Measurements from ENCODE around the gene XYLT1. TPM values are rescaled to one million over a fixed set of nuclear protein-coding genes. Genes with fewer than 3 reads are reported as not detected.

The XYLT1 gene
- total RNA-seq, 1 experiment from 2014 or later: 25.0 TPM

DNA sequence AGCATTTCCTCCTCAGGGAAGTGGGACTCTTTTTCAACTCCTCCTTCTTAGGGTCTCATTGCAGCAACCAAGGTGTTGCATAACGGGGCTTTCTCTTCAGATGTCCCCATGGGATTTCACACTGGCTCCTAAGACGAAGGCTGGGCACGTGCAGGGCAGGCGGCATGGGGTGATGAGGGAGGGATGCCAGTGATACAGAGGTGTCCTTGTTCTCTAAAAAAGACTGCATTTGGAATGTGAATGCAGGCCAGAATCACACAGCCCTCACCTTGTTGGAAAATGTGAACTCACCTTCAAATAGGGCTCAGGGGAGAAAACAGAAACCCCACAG lies 105.6 kb downstream of the XYLT1 start:
- CTCF ChIA-PET: interaction anchor here (1.0 to 1.7 kb wide), 3 partner anchors 87 to 171 kb away, joined by 3 to 6 read pairs (median 6); no protein-coding TSS in a partner anchor
- Mint-ChIP-seq H3K4me1 (peaks cover 56% of the 10 kb centered on the region), H3K36me3 (no peaks in the 10 kb centered on the region), H3K9me3 (no peaks in the 10 kb centered on the region), H3K27ac (no peak overlapping the region), H3K4me3 (no peak overlapping the region), H3K27me3 (ENCODE audit: low read depth) (no peaks in the 10 kb centered on the region)
- ATAC-seq: no peak
- TF ChIP-seq SMAD4 (CRISPR knock-in tag; IDR thresholded peaks at IDR 0.05) (no peak), ELF4 (CRISPR knock-in tag; IDR thresholded peaks at IDR 0.05; ENCODE audit: low read depth) (no peak), TP53 (CRISPR knock-in tag; IDR thresholded peaks at IDR 0.05) (no peak), ZNF396 (CRISPR knock-in tag; IDR thresholded peaks at IDR 0.05; ENCODE audit: borderline replicate concordance) (no peak), ZBTB21 (CRISPR knock-in tag; IDR thresholded peaks at IDR 0.05; ENCODE audit: borderline replicate concordance) (no peak), MXD4 (CRISPR knock-in tag; IDR thresholded peaks at IDR 0.05; ENCODE audit: borderline replicate concordance) (no peak), ZNF416 (CRISPR knock-in tag; IDR thresholded peaks at IDR 0.05) (no peak)
- TF ChIP-seq, protein P1, sequence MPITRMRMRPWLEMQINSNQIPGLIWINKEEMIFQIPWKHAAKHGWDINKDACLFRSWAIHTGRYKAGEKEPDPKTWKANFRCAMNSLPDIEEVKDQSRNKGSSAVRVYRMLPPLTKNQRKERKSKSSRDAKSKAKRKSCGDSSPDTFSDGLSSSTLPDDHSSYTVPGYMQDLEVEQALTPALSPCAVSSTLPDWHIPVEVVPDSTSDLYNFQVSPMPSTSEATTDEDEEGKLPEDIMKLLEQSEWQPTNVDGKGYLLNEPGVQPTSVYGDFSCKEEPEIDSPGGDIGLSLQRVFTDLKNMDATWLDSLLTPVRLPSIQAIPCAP (CRISPR knock-in tag; IDR thresholded peaks at IDR 0.05): no peak
- TF ChIP-seq, protein P2, sequence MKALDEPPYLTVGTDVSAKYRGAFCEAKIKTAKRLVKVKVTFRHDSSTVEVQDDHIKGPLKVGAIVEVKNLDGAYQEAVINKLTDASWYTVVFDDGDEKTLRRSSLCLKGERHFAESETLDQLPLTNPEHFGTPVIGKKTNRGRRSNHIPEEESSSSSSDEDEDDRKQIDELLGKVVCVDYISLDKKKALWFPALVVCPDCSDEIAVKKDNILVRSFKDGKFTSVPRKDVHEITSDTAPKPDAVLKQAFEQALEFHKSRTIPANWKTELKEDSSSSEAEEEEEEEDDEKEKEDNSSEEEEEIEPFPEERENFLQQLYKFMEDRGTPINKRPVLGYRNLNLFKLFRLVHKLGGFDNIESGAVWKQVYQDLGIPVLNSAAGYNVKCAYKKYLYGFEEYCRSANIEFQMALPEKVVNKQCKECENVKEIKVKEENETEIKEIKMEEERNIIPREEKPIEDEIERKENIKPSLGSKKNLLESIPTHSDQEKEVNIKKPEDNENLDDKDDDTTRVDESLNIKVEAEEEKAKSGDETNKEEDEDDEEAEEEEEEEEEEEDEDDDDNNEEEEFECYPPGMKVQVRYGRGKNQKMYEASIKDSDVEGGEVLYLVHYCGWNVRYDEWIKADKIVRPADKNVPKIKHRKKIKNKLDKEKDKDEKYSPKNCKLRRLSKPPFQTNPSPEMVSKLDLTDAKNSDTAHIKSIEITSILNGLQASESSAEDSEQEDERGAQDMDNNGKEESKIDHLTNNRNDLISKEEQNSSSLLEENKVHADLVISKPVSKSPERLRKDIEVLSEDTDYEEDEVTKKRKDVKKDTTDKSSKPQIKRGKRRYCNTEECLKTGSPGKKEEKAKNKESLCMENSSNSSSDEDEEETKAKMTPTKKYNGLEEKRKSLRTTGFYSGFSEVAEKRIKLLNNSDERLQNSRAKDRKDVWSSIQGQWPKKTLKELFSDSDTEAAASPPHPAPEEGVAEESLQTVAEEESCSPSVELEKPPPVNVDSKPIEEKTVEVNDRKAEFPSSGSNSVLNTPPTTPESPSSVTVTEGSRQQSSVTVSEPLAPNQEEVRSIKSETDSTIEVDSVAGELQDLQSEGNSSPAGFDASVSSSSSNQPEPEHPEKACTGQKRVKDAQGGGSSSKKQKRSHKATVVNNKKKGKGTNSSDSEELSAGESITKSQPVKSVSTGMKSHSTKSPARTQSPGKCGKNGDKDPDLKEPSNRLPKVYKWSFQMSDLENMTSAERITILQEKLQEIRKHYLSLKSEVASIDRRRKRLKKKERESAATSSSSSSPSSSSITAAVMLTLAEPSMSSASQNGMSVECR (CRISPR knock-in tag; IDR thresholded peaks at IDR 0.05; ENCODE audit: borderline replicate concordance): no peak
- POLR2A ChIA-PET: no interaction called here
- DNase-seq (ENCODE audit: low spot score): no peak

DNA sequence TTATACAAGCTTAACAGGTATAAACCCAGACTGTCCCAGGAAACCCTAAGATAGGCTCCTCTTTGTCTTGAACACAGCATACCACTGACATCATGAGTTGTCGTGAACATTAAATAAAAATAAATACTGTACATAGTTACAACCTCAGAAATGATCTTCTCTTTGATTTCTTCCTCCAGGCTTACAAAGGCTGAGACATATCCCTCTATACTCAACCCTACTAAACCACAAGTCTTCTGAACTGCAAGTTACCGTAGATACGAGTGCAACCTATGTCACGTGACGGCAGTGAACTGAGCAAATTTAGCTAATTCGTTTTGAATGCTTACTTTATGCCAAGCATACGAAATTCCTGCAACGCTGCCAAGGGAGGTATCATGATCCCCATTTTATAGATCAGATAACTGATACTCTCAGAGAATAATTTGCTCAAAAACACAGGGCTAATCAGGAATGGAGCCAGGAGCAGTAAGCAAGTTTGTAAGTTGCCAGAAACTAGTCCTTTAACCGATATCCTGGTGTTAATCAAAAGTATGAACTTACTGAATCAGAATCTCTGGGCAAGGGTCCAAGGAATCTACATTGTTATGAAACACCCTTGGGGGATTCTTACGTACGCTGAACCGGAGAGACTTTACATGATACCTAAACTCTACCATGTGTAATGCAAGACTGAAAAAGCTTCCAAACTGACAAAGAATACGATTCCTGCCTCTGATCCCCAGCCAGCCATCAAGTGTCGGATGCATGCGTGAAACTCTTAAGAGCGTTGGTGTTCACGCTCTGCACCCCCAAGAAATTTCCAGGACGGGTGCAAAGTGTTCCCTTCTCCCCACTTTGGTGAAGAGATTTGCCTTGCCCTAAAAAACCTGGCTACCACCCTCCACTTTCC lies 106.2 kb downstream of the XYLT1 start:
- H3K36me3 Mint-ChIP-seq: no peaks in the 10 kb centered on the region
- no peaks in the 10 kb centered on the region for H3K27me3 Mint-ChIP-seq (ENCODE audit: low read depth)
- DNase-seq (ENCODE audit: low spot score): no peak
- ATAC-seq: no peak
- H3K27ac Mint-ChIP-seq: 0 out of 2 replicates have a peak overlapping the region, but pooled peaks have one; percentile 20
- CTCF ChIA-PET: interaction anchor here (1.7 kb wide), 1 partner anchor 104 kb away, joined by 6 read pairs; no protein-coding TSS in a partner anchor
- H3K4me1 Mint-ChIP-seq: peaks cover 54% of the 10 kb centered on the region
- no peaks in the 10 kb centered on the region for H3K9me3 Mint-ChIP-seq
- no peak overlapping the region for H3K4me3 Mint-ChIP-seq
- POLR2A ChIA-PET: no interaction called here
- TF ChIP-seq HMGA2 (CRISPR knock-in tag; IDR thresholded peaks at IDR 0.05): no peak
- TF ChIP-seq, protein P3, sequence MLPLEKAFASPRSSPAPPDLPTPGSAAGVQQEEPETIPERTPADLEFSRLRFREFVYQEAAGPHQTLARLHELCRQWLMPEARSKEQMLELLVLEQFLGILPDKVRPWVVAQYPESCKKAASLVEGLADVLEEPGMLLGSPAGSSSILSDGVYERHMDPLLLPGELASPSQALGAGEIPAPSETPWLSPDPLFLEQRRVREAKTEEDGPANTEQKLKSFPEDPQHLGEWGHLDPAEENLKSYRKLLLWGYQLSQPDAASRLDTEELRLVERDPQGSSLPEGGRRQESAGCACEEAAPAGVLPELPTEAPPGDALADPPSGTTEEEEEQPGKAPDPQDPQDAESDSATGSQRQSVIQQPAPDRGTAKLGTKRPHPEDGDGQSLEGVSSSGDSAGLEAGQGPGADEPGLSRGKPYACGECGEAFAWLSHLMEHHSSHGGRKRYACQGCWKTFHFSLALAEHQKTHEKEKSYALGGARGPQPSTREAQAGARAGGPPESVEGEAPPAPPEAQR (CRISPR knock-in tag; IDR thresholded peaks at IDR 0.05): no peak
- TF ChIP-seq, protein P4, sequence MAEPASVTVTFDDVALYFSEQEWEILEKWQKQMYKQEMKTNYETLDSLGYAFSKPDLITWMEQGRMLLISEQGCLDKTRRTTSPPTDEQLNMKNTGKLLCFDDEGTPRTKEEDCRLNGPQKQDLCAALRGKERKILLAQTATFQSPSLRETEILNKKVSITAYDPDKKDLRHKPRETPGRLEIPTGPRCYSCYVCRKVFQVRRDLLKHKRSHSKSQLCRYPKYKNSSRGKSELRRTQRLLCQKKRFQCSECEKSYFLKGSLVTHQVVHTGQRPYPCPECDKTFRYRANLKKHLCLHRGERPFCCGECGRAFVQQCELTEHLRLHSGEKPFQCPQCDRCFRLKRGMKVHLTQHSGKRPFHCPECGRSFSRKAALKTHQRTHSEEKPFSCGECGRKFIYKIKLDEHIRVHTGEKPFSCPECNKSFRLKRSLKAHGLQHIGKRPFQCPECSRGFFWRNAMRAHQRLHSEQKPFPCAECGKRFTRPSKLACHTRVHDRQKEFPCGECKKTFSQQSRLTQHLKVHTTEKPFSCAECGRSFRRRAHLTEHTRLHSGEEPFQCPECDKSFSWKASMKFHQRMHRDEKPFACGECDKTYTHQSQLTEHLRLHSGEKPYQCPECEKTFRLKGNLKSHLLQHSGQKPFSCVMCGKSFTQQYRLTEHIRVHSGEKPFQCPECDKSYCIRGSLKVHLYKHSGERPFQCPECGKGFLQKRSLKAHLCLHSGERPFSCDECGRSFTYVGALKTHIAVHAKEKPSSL (CRISPR knock-in tag; conservative IDR thresholded peaks at IDR 0.05): no peak
- TF ChIP-seq RORB (CRISPR knock-in tag; IDR thresholded peaks at IDR 0.05): no peak
- TF ChIP-seq ZBTB21 (CRISPR knock-in tag; IDR thresholded peaks at IDR 0.05; ENCODE audit: borderline replicate concordance): no peak
- TF ChIP-seq, protein P5, sequence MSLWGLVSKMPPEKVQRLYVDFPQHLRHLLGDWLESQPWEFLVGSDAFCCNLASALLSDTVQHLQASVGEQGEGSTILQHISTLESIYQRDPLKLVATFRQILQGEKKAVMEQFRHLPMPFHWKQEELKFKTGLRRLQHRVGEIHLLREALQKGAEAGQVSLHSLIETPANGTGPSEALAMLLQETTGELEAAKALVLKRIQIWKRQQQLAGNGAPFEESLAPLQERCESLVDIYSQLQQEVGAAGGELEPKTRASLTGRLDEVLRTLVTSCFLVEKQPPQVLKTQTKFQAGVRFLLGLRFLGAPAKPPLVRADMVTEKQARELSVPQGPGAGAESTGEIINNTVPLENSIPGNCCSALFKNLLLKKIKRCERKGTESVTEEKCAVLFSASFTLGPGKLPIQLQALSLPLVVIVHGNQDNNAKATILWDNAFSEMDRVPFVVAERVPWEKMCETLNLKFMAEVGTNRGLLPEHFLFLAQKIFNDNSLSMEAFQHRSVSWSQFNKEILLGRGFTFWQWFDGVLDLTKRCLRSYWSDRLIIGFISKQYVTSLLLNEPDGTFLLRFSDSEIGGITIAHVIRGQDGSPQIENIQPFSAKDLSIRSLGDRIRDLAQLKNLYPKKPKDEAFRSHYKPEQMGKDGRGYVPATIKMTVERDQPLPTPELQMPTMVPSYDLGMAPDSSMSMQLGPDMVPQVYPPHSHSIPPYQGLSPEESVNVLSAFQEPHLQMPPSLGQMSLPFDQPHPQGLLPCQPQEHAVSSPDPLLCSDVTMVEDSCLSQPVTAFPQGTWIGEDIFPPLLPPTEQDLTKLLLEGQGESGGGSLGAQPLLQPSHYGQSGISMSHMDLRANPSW (CRISPR knock-in tag; conservative IDR thresholded peaks at IDR 0.05; ENCODE audit: low read depth): no peak
- TF ChIP-seq, protein P6, sequence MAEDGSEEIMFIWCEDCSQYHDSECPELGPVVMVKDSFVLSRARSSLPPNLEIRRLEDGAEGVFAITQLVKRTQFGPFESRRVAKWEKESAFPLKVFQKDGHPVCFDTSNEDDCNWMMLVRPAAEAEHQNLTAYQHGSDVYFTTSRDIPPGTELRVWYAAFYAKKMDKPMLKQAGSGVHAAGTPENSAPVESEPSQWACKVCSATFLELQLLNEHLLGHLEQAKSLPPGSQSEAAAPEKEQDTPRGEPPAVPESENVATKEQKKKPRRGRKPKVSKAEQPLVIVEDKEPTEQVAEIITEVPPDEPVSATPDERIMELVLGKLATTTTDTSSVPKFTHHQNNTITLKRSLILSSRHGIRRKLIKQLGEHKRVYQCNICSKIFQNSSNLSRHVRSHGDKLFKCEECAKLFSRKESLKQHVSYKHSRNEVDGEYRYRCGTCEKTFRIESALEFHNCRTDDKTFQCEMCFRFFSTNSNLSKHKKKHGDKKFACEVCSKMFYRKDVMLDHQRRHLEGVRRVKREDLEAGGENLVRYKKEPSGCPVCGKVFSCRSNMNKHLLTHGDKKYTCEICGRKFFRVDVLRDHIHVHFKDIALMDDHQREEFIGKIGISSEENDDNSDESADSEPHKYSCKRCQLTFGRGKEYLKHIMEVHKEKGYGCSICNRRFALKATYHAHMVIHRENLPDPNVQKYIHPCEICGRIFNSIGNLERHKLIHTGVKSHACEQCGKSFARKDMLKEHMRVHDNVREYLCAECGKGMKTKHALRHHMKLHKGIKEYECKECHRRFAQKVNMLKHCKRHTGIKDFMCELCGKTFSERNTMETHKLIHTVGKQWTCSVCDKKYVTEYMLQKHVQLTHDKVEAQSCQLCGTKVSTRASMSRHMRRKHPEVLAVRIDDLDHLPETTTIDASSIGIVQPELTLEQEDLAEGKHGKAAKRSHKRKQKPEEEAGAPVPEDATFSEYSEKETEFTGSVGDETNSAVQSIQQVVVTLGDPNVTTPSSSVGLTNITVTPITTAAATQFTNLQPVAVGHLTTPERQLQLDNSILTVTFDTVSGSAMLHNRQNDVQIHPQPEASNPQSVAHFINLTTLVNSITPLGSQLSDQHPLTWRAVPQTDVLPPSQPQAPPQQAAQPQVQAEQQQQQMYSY (CRISPR knock-in tag; IDR thresholded peaks at IDR 0.05): no peak
- TF ChIP-seq, protein P7, sequence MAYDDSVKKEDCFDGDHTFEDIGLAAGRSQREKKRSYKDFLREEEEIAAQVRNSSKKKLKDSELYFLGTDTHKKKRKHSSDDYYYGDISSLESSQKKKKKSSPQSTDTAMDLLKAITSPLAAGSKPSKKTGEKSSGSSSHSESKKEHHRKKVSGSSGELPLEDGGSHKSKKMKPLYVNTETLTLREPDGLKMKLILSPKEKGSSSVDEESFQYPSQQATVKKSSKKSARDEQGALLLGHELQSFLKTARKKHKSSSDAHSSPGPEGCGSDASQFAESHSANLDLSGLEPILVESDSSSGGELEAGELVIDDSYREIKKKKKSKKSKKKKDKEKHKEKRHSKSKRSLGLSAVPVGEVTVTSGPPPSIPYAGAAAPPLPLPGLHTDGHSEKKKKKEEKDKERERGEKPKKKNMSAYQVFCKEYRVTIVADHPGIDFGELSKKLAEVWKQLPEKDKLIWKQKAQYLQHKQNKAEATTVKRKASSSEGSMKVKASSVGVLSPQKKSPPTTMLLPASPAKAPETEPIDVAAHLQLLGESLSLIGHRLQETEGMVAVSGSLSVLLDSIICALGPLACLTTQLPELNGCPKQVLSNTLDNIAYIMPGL (CRISPR knock-in tag; IDR thresholded peaks at IDR 0.05): no peak
